Aorta (tissue), 5 donors: ENCODE results near the gene RAD18. TPM values are rescaled to one million over a fixed set of nuclear protein-coding genes. Genes with fewer than 3 reads are reported as not detected.

ENCODE experiments used
- ATAC-seq: fragments of 200-7000 bp; cut with Tn5 transposase; one replicate; pipeline ENCODE4 v1.9.1; 2022; ENCODE audit warnings: moderate library complexity; ENCODE audit not compliant: low FRiP score
- DNase-seq, 2 donors: peaks; one replicate each; pipeline ENCODE4 v3.0.0-alpha.2; 2020
- H3K27ac ChIP-seq, 2 donors: one replicate each; pipeline ENCODE4 v1.5.1; 2013; ENCODE audit warnings: low read length in 2 of 2, mild to moderate bottlenecking in 2 of 2, moderate library complexity in 2 of 2, control low read depth in 1 of 2, inconsistent platforms in 1 of 2, low read depth in 1 of 2
- H3K27me3 ChIP-seq, 2 donors: one replicate each; pipeline ENCODE4 v1.6.1; 2013; ENCODE audit warnings: control low read depth in 1 of 2, low read length in 1 of 2, mild to moderate bottlenecking in 1 of 2, moderate library complexity in 1 of 2; ENCODE audit not compliant: insufficient read depth in 2 of 2, control insufficient read depth in 1 of 2
- H3K36me3 ChIP-seq, 2 donors: one replicate each; pipeline ENCODE4 v1.6.1; 2013; ENCODE audit warnings: control low read depth in 1 of 2, low read length in 1 of 2, mild to moderate bottlenecking in 1 of 2; ENCODE audit not compliant: insufficient read depth in 2 of 2, control insufficient read depth in 1 of 2
- H3K4me1 ChIP-seq, 2 donors: one replicate each; pipeline ENCODE4 v1.6.1; 2013; ENCODE audit warnings: low read length in 2 of 2, control low read depth in 1 of 2, mild to moderate bottlenecking in 1 of 2, moderate library complexity in 1 of 2; ENCODE audit not compliant: insufficient read depth in 2 of 2, control insufficient read depth in 1 of 2
- H3K4me3 ChIP-seq, 2 donors: one replicate each; pipeline ENCODE4 v1.5.1; 2013; ENCODE audit warnings: low read length in 2 of 2, control low read depth in 1 of 2, mild to moderate bottlenecking in 1 of 2
- H3K9me3 ChIP-seq: one replicate; pipeline ENCODE4 v1.6.1; 2013; ENCODE audit warnings: mild to moderate bottlenecking, low read length; ENCODE audit not compliant: control insufficient read depth
- WGBS, 2 donors: extraction: QIAGEN DNeasy Blood & Tissue Kit; methylation state at CpG; one replicate each; pipeline ENCODE4 v1.1.7; 2013; 5-methylcytosine and 5-hydroxymethylcytosine counted together
- intact Hi-C, 2 donors: fragments of 100-400 bp; cut with DNase I; formaldehyde crosslinking; loops; one replicate each; pipeline versions ENCODE4 v1.14.2 to v1.15.0; 2022
- polyA plus RNA-seq, 2 donors: library from polyadenylated mRNA; stranded (reverse); fragments of 200-250 nt; gene quantifications; one replicate each; pipeline ENCODE4 v1.2.3, GENCODE V29; 2013
- total RNA-seq, 2 donors: library from RNA; stranded (reverse); fragmentation: NEBNext Ultra II Directional; extraction: Animal tissue kit (Norgen Biotek cat#: 25700); gene quantifications; one replicate each; pipeline ENCODE4 v1.2.1, GENCODE V29; 2021
- donor health status: healthy with polysubstance abuse.
- donor health status: Bipolar disorder and iron deficiency.
- donor health status: DM: no; HTN: no; CAD: no.
- donor health status: DM: no; HTN: no; CAD: no.
- donor health status: DM: yes; HTN: yes; CAD: no.

RAD18 gene
- total and polyA plus RNA-seq, 4 donors, result 2.5 to 12.1 (median 5.0) TPM

- Histone ChIP-seq H3K9me3 (no peaks in the 10 kb centered on the region), H3K4me1 (no peaks in the 10 kb centered on the region), H3K27me3 (no peaks in the 10 kb centered on the region), H3K36me3 (peaks cover 0 to 1% of the 10 kb centered on the region in 2 donors), H3K4me3 (no peak overlapping the region), H3K27ac (no peak overlapping the region)
- ATAC-seq (no peak), DNase-seq (no peak)
- intact Hi-C loops, result no loop called here
Observed at GRCh38 chr3:8875836-8876235, 87.4 kb downstream of the RAD18 start.

- no peaks in the 10 kb centered on the region for H3K4me1 ChIP-seq
- no peaks in the 10 kb centered on the region for H3K9me3 ChIP-seq
- no peak overlapping the region for H3K27ac ChIP-seq
- H3K36me3 ChIP-seq, result no peaks in the 10 kb centered on the region
- ATAC-seq, result no peak
- DNase-seq, result no peak
- WGBS, 2 donors, result 96 to 97% methylated on average over 5 of the region's 5 CpGs
- intact Hi-C loops, result no loop called here
- H3K27me3 ChIP-seq, result no peaks in the 10 kb centered on the region
- no peak overlapping the region for H3K4me3 ChIP-seq
Observed at GRCh38 chr3:8873740-8874139, 89.5 kb downstream of the RAD18 start.

GRCh38 chr3:8872261-8872660, 91.0 kb downstream of the RAD18 start:
- Histone ChIP-seq H3K36me3 (no peaks in the 10 kb centered on the region), H3K4me1 (no peaks in the 10 kb centered on the region), H3K9me3 (no peaks in the 10 kb centered on the region), H3K27me3 (no peaks in the 10 kb centered on the region), H3K27ac (no peak overlapping the region), H3K4me3 (no peak overlapping the region)
- DNase-seq (no peak), ATAC-seq (no peak)
- 76 to 93% methylated on average over 1 of the region's 1 CpG for WGBS, 2 donors
- intact Hi-C loops, result no loop called here

GRCh38 chr3:8871306-8871705, 92.0 kb downstream of the RAD18 start:
- no peak overlapping the region for H3K27ac ChIP-seq
- no peak overlapping the region for H3K4me3 ChIP-seq
- H3K27me3 ChIP-seq, result no peaks in the 10 kb centered on the region
- DNase-seq (no peak), ATAC-seq (no peak)
- no peaks in the 10 kb centered on the region for H3K4me1 ChIP-seq
- 94 to 97% methylated on average over 3 of the region's 3 CpGs for WGBS, 2 donors
- intact Hi-C loops, result no loop called here
- H3K36me3 ChIP-seq, result no peaks in the 10 kb centered on the region
- H3K9me3 ChIP-seq, result no peaks in the 10 kb centered on the region

DNA sequence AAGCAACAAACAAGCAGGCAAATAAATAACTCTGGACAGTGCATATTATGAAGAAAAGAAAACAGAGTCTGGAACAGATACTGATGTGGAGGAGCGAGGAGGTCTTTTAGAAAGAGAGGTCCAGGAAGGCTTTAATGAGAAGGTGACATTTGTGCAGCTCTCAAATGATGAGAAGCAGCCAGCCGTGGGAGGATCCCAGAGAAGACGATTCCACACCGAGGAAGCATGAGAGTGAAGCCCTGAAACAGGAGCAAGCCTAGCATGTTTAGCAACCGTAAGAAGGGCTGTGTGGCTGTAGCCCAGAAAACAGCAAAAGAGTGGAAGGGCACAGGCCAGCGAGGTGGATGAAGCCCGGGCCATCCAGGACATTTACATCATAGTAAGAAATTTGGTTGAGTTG, 93.1 kb downstream of the RAD18 start:
- Histone ChIP-seq H3K4me3 (no peak overlapping the region), H3K27me3 (no peaks in the 10 kb centered on the region), H3K9me3 (no peaks in the 10 kb centered on the region), H3K27ac (no peak overlapping the region), H3K36me3 (no peaks in the 10 kb centered on the region), H3K4me1 (no peaks in the 10 kb centered on the region)
- DNase-seq (no peak), ATAC-seq (no peak)
- WGBS, 2 donors, result 91 to 94% methylated on average over 7 of the region's 7 CpGs
- intact Hi-C loops, result no loop called here

DNA sequence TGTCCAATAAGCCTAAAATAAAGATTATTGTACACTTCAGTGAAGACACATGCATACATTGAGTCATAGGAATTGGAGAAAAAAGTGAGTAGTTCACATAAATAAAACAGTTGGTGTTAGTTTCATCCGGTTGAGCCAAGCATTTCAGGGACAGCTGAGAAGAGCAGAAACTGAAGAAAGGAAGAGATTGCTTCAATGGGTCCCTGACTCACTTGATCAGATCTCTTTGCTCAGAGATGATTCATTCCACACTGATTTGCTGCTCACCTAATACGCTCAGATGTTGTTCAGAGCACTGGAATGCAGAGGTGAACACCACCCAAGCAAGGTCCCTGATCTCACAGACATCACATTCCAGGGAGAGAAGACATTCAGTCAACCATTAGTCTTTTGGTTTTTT, 93.7 kb downstream of the RAD18 start:
- H3K9me3 ChIP-seq, result no peaks in the 10 kb centered on the region
- no peak overlapping the region for H3K27ac ChIP-seq
- no peak overlapping the region for H3K4me3 ChIP-seq
- H3K4me1 ChIP-seq, result no peaks in the 10 kb centered on the region
- 84 to 89% methylated on average over 2 of the region's 2 CpGs for WGBS, 2 donors
- ATAC-seq, result no peak
- DNase-seq, result no peak
- intact Hi-C loops, result no loop called here
- H3K36me3 ChIP-seq, result no peaks in the 10 kb centered on the region
- no peaks in the 10 kb centered on the region for H3K27me3 ChIP-seq

- 88 to 90% methylated on average over 3 of the region's 3 CpGs for WGBS, 2 donors
- Histone ChIP-seq H3K9me3 (no peaks in the 10 kb centered on the region), H3K4me3 (no peak overlapping the region), H3K27me3 (no peaks in the 10 kb centered on the region), H3K36me3 (no peaks in the 10 kb centered on the region), H3K4me1 (no peaks in the 10 kb centered on the region), H3K27ac (no peak overlapping the region)
- intact Hi-C loops, result no loop called here
- DNase-seq (no peak), ATAC-seq (no peak)
Observed at GRCh38 chr3:8868996-8869395, 94.3 kb downstream of the RAD18 start.

- 63 to 74% methylated on average over 3 of the region's 3 CpGs for WGBS, 2 donors
- intact Hi-C loops, result no loop called here
- no peaks in the 10 kb centered on the region for H3K4me1 ChIP-seq
- DNase-seq (no peak), ATAC-seq (no peak)
- H3K36me3 ChIP-seq, result no peaks in the 10 kb centered on the region
- H3K4me3 ChIP-seq, result no peak overlapping the region
- H3K27me3 ChIP-seq, result no peaks in the 10 kb centered on the region
- peaks cover 2% of the 10 kb centered on the region for H3K9me3 ChIP-seq
- no peak overlapping the region for H3K27ac ChIP-seq
Observed at GRCh38 chr3:8867646-8868045, 95.6 kb downstream of the RAD18 start.

DNA sequence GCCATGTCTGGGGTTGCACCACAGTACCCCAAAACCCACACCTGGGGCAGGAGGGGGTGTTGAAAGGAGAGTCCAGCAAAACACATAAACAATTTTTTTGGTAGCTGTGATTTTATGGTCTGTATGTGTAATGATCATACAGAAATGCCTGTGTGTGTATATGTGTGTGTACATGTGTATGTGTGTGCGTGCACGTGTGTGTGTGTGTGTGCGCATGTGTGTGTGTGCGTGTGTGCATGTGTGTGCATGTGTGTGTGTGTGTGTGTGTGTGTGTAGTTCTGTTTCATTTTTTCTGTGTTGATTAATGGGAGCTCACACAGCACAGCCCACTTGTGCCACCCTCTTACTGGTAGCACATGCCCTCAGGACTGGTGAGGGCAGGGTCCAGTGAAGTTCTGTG, 97.6 kb downstream of the RAD18 start:
- 94 to 96% methylated on average over 4 of the region's 4 CpGs for WGBS, 2 donors
- H3K36me3 ChIP-seq, result no peaks in the 10 kb centered on the region
- H3K27me3 ChIP-seq, result no peaks in the 10 kb centered on the region
- H3K4me1 ChIP-seq, result no peaks in the 10 kb centered on the region
- intact Hi-C loops, result no loop called here
- H3K4me3 ChIP-seq, result no peak overlapping the region
- peaks cover 2% of the 10 kb centered on the region for H3K9me3 ChIP-seq
- DNase-seq (no peak), ATAC-seq (no peak)
- no peak overlapping the region for H3K27ac ChIP-seq
